Naive thymus-derived CD4-positive, alpha-beta T cell (primary cell): Measurements from ENCODE around the gene CARS2. TPM values are rescaled to one million over a fixed set of nuclear protein-coding genes. Genes with fewer than 3 reads are reported as not detected.
A peak's percentile ranks its signal among the peaks of the same experiment; 100 is the strongest.
"Not testable (repeated sequence)": the region's sequence is repeated elsewhere in the genome, so short reads cannot be mapped to it uniquely, and the experiment has no call there.

ENCODE experiments used
- ATAC-seq: fragments of 150-1000 bp; cut with Tn5 transposase; 2 replicates; pipeline ENCODE4 v1.10.0; 2021; ENCODE audit warnings: mild to moderate bottlenecking, moderate library complexity
- CTCF ChIA-PET: fragments of 350-600 bp; sonication (Branson Sonifier 250); formaldehyde crosslinking; loops from one replicate; lab custom pipeline; 2021; ENCODE audit warnings: antibody characterized with exemption; lab: Charles Lee
- POLR2A ChIA-PET: fragments of 350-600 bp; sonication (Branson Sonifier 250); formaldehyde crosslinking; loops from one replicate; lab custom pipeline; 2021; ENCODE audit warnings: antibody characterized with exemption, inconsistent platforms; lab: Charles Lee
- DNase-seq, 9 donors: peaks; one replicate each; pipeline versions ENCODE4 v3.0.0 to v3.0.0-alpha.2; 2020 to 2022; ENCODE audit warnings: mixed read lengths in 1 of 9
- H3K27ac ChIP-seq: one replicate; pipeline ENCODE4 v1.7.0; 2013; ENCODE audit warnings: mild to moderate bottlenecking, low read depth, low read length, moderate library complexity
- H3K27me3 ChIP-seq, 2 donors: one replicate each; pipeline ENCODE4 v1.7.0; 2013; ENCODE audit warnings: low read length in 2 of 2, mild to moderate bottlenecking in 2 of 2, moderate library complexity in 2 of 2; ENCODE audit not compliant: control insufficient read depth in 2 of 2, insufficient read depth in 2 of 2
- H3K36me3 ChIP-seq, 3 experiments: 1 replicate in 2 of 3; 2 replicates in 1 of 3; pipeline ENCODE4 v1.7.0; 2013; ENCODE audit warnings: low read length in 3 of 3, mild to moderate bottlenecking in 3 of 3, moderate library complexity in 1 of 3; ENCODE audit not compliant: insufficient read depth in 3 of 3, control insufficient read depth in 2 of 3
- H3K4me1 ChIP-seq, 2 donors: one replicate each; pipeline ENCODE4 v1.7.0; 2013; ENCODE audit warnings: low read length in 2 of 2, mild to moderate bottlenecking in 2 of 2, moderate library complexity in 1 of 2; ENCODE audit not compliant: control insufficient read depth in 2 of 2, insufficient read depth in 2 of 2
- H3K4me3 ChIP-seq: 2 replicates; pipeline ENCODE4 v1.7.0; 2013; ENCODE audit warnings: mild to moderate bottlenecking, low read length
- H3K9me3 ChIP-seq, 3 experiments: 1 replicate in 2 of 3; 2 replicates in 1 of 3; pipeline ENCODE4 v1.7.0; 2013; ENCODE audit warnings: low read length in 3 of 3; ENCODE audit not compliant: control insufficient read depth in 2 of 3
- H3K27ac Mint-ChIP-seq, 9 donors: one replicate each; pipeline ENCODE4 v1.8.0; 2020 to 2022; ENCODE audit warnings: mixed read lengths in 9 of 9, mild to moderate bottlenecking in 8 of 9, moderate library complexity in 5 of 9, inconsistent platforms in 2 of 9
- H3K27me3 Mint-ChIP-seq, 5 donors: one replicate each; pipeline ENCODE4 v1.8.0; 2021 to 2022; ENCODE audit warnings: mixed read lengths in 5 of 5, mild to moderate bottlenecking in 1 of 5
- H3K36me3 Mint-ChIP-seq, 5 donors: one replicate each; pipeline ENCODE4 v1.8.0; 2020 to 2022; ENCODE audit warnings: mixed read lengths in 5 of 5, mild to moderate bottlenecking in 3 of 5, inconsistent platforms in 1 of 5
- H3K4me1 Mint-ChIP-seq, 7 donors: one replicate each; pipeline ENCODE4 v1.8.0; 2020 to 2022; ENCODE audit warnings: mixed read lengths in 7 of 7, mild to moderate bottlenecking in 3 of 7, inconsistent platforms in 1 of 7
- H3K4me3 Mint-ChIP-seq, 10 donors: one replicate each; pipeline ENCODE4 v1.8.0; 2020 to 2022; ENCODE audit warnings: mild to moderate bottlenecking in 10 of 10, mixed read lengths in 10 of 10, moderate library complexity in 6 of 10, inconsistent platforms in 2 of 10
- H3K9me3 Mint-ChIP-seq, 11 donors: one replicate each; pipeline ENCODE4 v1.8.0; 2020 to 2022; ENCODE audit warnings: mixed read lengths in 11 of 11, mild to moderate bottlenecking in 4 of 11, inconsistent platforms in 1 of 11, moderate library complexity in 1 of 11
- intact Hi-C, 2 donors: fragments of 100-400 bp; cut with micrococcal nuclease; formaldehyde crosslinking; loops; one replicate each; pipeline ENCODE4 v1.15.1; 2023
- polyA plus RNA-seq, 2 donors: library from polyadenylated mRNA; unstranded; fragments of 300-500 nt; fragmentation: Illumina TruSeq; gene quantifications; one replicate each; pipeline ENCODE4 v1.2.3, GENCODE V29; 2021
- total RNA-seq, 6 experiments: library from RNA in 5 of 6; stranded (reverse) in 5 of 6; gene quantifications; 1 replicate in 5 of 6; 2 replicates in 1 of 6; pipeline ENCODE4 v1.2.3 and lab custom pipeline; 2021 to 2026

Gene CARS2
- total and polyA plus RNA-seq, 7 experiments from 2014 or later: 28.6 to 106 (median 85.8) TPM

- Mint-ChIP-seq H3K27me3 (no peaks in the 10 kb centered on the region), H3K36me3 (peaks cover 0 to 39% (median 13%) of the 10 kb centered on the region in 5 donors), H3K9me3 (no peaks in the 10 kb centered on the region), H3K4me3 (no peak overlapping the region), H3K27ac (peak overlapping the region in 2 of 9 donors; percentile 28 to 49), H3K4me1 (peaks cover 0 to 7% (median 5%) of the 10 kb centered on the region in 7 donors)
- ATAC-seq: peak; percentile 18
- Histone ChIP-seq H3K36me3 (peaks cover 6 to 79% (median 19%) of the 10 kb centered on the region in 3 experiments), H3K27me3 (no peaks in the 10 kb centered on the region), H3K27ac (no peak overlapping the region), H3K4me3 (no peak overlapping the region), H3K9me3 (no peaks in the 10 kb centered on the region), H3K4me1 (no peaks in the 10 kb centered on the region)
- ChIA-PET POLR2A (no interaction called here), CTCF (interaction anchor here (0.8 kb wide), 1 partner anchor 67 kb away, joined by 3 read pairs; no protein-coding TSS in a partner anchor)
- DNase-seq: no peak
- intact Hi-C loops: no loop called here
Measured at GRCh38 chr13:110636701-110637201, 69.2 kb downstream of the CARS2 start.

DNA sequence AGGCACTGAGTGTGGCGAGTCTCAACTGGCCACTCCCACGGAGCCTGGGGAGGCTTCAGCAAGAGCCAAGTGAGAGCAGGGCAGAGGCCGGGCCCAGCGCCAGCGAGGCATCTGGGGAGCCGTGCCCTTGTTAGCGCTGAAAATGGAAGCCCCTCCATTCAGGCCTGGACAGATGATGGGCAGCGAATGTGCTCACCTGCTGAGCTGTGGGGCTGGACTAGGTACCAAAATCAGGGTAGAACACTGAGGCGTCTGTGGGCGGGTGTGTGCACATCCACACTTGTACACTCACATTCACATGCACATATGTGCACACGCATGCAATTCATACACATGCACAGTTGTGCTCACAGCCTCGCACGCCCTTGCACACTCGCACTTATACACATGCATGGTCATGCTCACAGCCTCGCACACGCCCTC, 69.9 kb downstream of the CARS2 start:
- H3K4me1 ChIP-seq: no peaks in the 10 kb centered on the region
- no peak for DNase-seq
- H3K4me1 Mint-ChIP-seq: peaks cover 1 to 10% (median 5%) of the 10 kb centered on the region in 7 donors
- H3K27ac ChIP-seq: no peak overlapping the region
- no peaks in the 10 kb centered on the region for H3K9me3 ChIP-seq
- H3K36me3 Mint-ChIP-seq: peaks cover 0 to 35% (median 12%) of the 10 kb centered on the region in 5 donors
- intact Hi-C loops: no loop called here
- H3K9me3 Mint-ChIP-seq: no peaks in the 10 kb centered on the region
- H3K36me3 ChIP-seq: peaks cover 6 to 78% (median 15%) of the 10 kb centered on the region in 3 experiments
- no peaks in the 10 kb centered on the region for H3K27me3 ChIP-seq
- H3K4me3 ChIP-seq: no peak overlapping the region
- H3K4me3 Mint-ChIP-seq: no peak overlapping the region
- ChIA-PET CTCF (no interaction called here), POLR2A (no interaction called here)
- ATAC-seq: peak; percentile 10
- H3K27me3 Mint-ChIP-seq: no peaks in the 10 kb centered on the region
- peak overlapping the region in 1 of 9 donors; percentile 28 for H3K27ac Mint-ChIP-seq

DNA sequence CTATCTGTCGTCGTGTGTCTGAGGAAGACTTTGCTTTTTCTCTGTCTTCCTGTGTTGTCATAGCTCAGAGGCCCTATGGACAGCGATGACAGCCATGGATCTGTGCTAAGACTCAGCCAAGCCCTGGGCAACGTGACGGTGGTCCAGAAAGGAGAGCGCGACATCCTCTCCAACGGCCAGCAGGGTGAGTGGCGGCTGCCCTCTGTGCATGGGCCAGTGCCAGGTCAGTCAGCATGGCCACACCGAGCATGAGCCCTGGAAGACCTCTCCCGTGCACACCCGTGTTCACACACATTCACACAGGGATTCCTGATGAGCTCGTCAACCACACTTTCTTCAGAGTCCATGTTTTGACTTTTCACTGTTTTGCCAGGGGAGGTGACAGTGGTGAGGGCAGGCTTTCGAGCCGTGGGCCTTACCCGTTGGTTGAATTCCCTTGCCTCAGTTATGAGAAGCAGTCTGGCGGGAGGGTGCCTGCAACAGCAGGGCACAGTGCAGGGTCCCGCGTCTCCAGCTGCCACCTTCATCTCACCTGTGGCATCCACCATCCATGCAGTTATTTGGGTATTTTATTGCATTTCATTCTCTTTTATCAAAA, 70.4 kb downstream of the CARS2 start:
- H3K27ac ChIP-seq: no peak overlapping the region
- intact Hi-C loops: no loop called here
- no peak overlapping the region for H3K4me3 Mint-ChIP-seq
- no peak for ATAC-seq
- H3K36me3 Mint-ChIP-seq: peaks cover 0 to 33% (median 12%) of the 10 kb centered on the region in 5 donors
- DNase-seq: no peak
- H3K9me3 ChIP-seq: no peaks in the 10 kb centered on the region
- H3K27me3 ChIP-seq: no peaks in the 10 kb centered on the region
- H3K4me1 ChIP-seq: no peaks in the 10 kb centered on the region
- no peaks in the 10 kb centered on the region for H3K27me3 Mint-ChIP-seq
- no peaks in the 10 kb centered on the region for H3K9me3 Mint-ChIP-seq
- POLR2A ChIA-PET: no interaction called here
- peaks cover 6 to 78% (median 9%) of the 10 kb centered on the region in 3 experiments for H3K36me3 ChIP-seq
- peaks cover 5 to 16% (median 7%) of the 10 kb centered on the region in 7 donors for H3K4me1 Mint-ChIP-seq
- H3K27ac Mint-ChIP-seq: no peak overlapping the region
- H3K4me3 ChIP-seq: no peak overlapping the region
- CTCF ChIA-PET: no interaction called here

DNA sequence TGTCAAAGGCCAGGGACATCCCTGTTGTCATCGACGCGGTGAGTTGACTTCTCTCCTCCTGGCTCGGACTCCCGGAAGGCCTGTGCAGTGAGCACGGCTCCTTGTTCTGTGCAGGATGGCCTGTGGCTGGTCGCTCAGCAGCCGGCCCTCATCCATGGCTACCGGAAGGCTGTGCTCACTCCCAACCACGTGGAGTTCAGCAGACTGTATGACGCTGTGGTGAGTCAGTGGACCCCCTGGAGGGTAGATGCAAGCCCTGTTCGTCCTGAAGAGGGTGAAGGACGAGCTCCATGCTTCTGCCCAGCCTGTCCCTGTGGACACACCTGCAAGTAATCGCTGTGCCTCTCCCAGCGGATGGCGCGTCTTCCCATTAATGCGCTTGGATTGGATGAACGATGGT, 71.4 kb downstream of the CARS2 start:
- Histone ChIP-seq H3K4me3 (no peak overlapping the region), H3K36me3 (peaks cover 6 to 70% (median 8%) of the 10 kb centered on the region in 3 experiments), H3K27me3 (no peaks in the 10 kb centered on the region), H3K27ac (no peak overlapping the region), H3K9me3 (no peaks in the 10 kb centered on the region), H3K4me1 (no peaks in the 10 kb centered on the region)
- H3K27ac Mint-ChIP-seq: peak overlapping the region in 2 of 9 donors; percentile 48 to 68
- POLR2A ChIA-PET: no interaction called here
- CTCF ChIA-PET: no interaction called here
- peaks cover 6 to 25% (median 16%) of the 10 kb centered on the region in 7 donors for H3K4me1 Mint-ChIP-seq
- ATAC-seq (no peak), DNase-seq (no peak)
- no peaks in the 10 kb centered on the region for H3K9me3 Mint-ChIP-seq
- H3K27me3 Mint-ChIP-seq: no peaks in the 10 kb centered on the region
- peaks cover 0 to 26% (median 12%) of the 10 kb centered on the region in 5 donors for H3K36me3 Mint-ChIP-seq
- intact Hi-C loops: no loop called here
- H3K4me3 Mint-ChIP-seq: no peak overlapping the region

DNA sequence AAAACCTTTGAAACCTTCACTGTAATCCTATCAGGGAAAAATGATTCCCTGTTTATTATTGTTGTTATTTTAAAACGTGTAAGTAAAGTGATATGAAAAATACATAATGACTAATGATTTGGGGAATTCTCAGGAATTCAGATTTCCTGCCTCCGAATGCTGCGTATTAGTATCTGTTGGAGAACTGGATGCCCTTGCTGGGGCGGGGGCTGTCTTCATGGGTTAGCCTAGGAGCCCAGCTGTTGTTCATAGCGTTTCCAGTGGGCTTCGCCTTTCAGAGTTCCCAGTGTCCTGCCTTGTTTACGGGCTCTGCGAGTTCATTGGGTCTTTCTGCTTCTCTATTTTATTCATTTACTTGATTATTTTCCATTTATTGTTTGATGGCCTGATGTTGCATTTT, 72.1 kb downstream of the CARS2 start:
- Histone ChIP-seq H3K27me3 (no peaks in the 10 kb centered on the region), H3K36me3 (peaks cover 2 to 69% (median 6%) of the 10 kb centered on the region in 3 experiments), H3K9me3 (no peaks in the 10 kb centered on the region), H3K27ac (no peak overlapping the region), H3K4me1 (no peaks in the 10 kb centered on the region), H3K4me3 (no peak overlapping the region)
- intact Hi-C loops: no loop called here
- ChIA-PET POLR2A (no interaction called here), CTCF (no interaction called here)
- Mint-ChIP-seq H3K4me1 (peaks cover 13 to 33% (median 24%) of the 10 kb centered on the region in 7 donors), H3K27me3 (no peaks in the 10 kb centered on the region), H3K27ac (peak overlapping the region in 2 of 9 donors; percentile 43 to 53), H3K36me3 (peaks cover 0 to 25% (median 12%) of the 10 kb centered on the region in 5 donors), H3K9me3 (no peaks in the 10 kb centered on the region), H3K4me3 (no peak overlapping the region)
- no peak for DNase-seq
- ATAC-seq: no peak

GRCh38 chr13:110632255-110632654, 73.7 kb downstream of the CARS2 start:
- DNase-seq, CTCF ChIA-PET, intact Hi-C loops, ATAC-seq, H3K27me3 ChIP-seq, H3K4me1 ChIP-seq, H3K27me3 Mint-ChIP-seq, H3K27ac ChIP-seq, POLR2A ChIA-PET, H3K4me3 ChIP-seq, H3K9me3 ChIP-seq, H3K9me3 Mint-ChIP-seq: not testable (repeated sequence)
- peaks cover 3 to 35% (median 13%) of the 10 kb centered on the region in 5 donors for H3K36me3 Mint-ChIP-seq
- peak overlapping the region in 8 of 9 donors; percentile 26 to 62 (median 50) for H3K27ac Mint-ChIP-seq
- peak overlapping the region in 1 of 10 donors; percentile 39 for H3K4me3 Mint-ChIP-seq
- peaks cover 0 to 69% (median 6%) of the 10 kb centered on the region in 3 experiments for H3K36me3 ChIP-seq
- H3K4me1 Mint-ChIP-seq: peaks cover 22 to 42% (median 36%) of the 10 kb centered on the region in 7 donors
